Effector memory CD8-positive, alpha-beta T cell (primary cell): Measurements from ENCODE around the gene RMRP.

Experiments
- ATAC-seq: fragments of 150-1000 bp; cut with Tn5 transposase; replicated peaks from 2 replicates; pipeline ENCODE4 v1.10.0; 2021; ENCODE audit warnings: mild to moderate bottlenecking, moderate library complexity
- DNase-seq, 3 experiments: peaks; one replicate each; pipeline ENCODE4 v3.0.0; 2021
- H3K27ac Mint-ChIP-seq, 2 donors: one replicate each; pipeline ENCODE4 v1.8.0; 2022; ENCODE audit warnings: mild to moderate bottlenecking in 2 of 2, mixed read lengths in 2 of 2, moderate library complexity in 2 of 2
- H3K27me3 Mint-ChIP-seq, 2 donors: one replicate each; pipeline ENCODE4 v1.8.0; 2022; ENCODE audit warnings: mixed read lengths in 2 of 2
- H3K36me3 Mint-ChIP-seq: one replicate; pipeline ENCODE4 v1.8.0; 2022; ENCODE audit warnings: mild to moderate bottlenecking, moderate library complexity, mixed read lengths; ENCODE audit not compliant: insufficient read depth
- H3K4me1 Mint-ChIP-seq, 2 donors: one replicate each; pipeline ENCODE4 v1.8.0; 2022; ENCODE audit warnings: low read depth in 2 of 2, mixed read lengths in 2 of 2
- H3K4me3 Mint-ChIP-seq, 2 donors: one replicate each; pipeline ENCODE4 v1.8.0; 2022; ENCODE audit warnings: mild to moderate bottlenecking in 2 of 2, mixed read lengths in 2 of 2, moderate library complexity in 2 of 2
- H3K9me3 Mint-ChIP-seq, 2 donors: one replicate each; pipeline ENCODE4 v1.8.0; 2022; ENCODE audit warnings: mixed read lengths in 2 of 2

Gene RMRP

GRCh38 chr9:35682520-35683315 lies 24.9 kb upstream of the RMRP start:
- Mint-ChIP-seq H3K27me3 (no peaks in the 10 kb centered on the region), H3K9me3 (no peaks in the 10 kb centered on the region), H3K4me3 (no peak overlapping the region), H3K4me1 (peaks cover 3 to 6% of the 10 kb centered on the region in 2 donors), H3K27ac (peak overlapping the region in 1 of 2 donors; percentile 66), H3K36me3 (peaks cover 8% of the 10 kb centered on the region)
- DNase-seq (no peak), ATAC-seq (no peak)

GRCh38 chr9:35682051-35682450 lies 24.2 kb upstream of the RMRP start:
- Mint-ChIP-seq H3K27me3 (no peaks in the 10 kb centered on the region), H3K36me3 (peaks cover 8% of the 10 kb centered on the region), H3K27ac (peak overlapping the region in 1 of 2 donors; percentile 65), H3K4me3 (no peak overlapping the region), H3K9me3 (no peaks in the 10 kb centered on the region), H3K4me1 (peaks cover 3 to 6% of the 10 kb centered on the region in 2 donors)
- DNase-seq (no peak), ATAC-seq (no peak)

GRCh38 chr9:35681341-35682002 lies 23.7 kb upstream of the RMRP start:
- H3K36me3 Mint-ChIP-seq: peaks cover 8% of the 10 kb centered on the region
- peaks cover 0 to 3% of the 10 kb centered on the region in 2 donors for H3K27me3 Mint-ChIP-seq
- H3K9me3 Mint-ChIP-seq: no peaks in the 10 kb centered on the region
- DNase-seq: no peak
- H3K4me3 Mint-ChIP-seq: no peak overlapping the region
- no peak for ATAC-seq
- peaks cover 3 to 7% of the 10 kb centered on the region in 2 donors for H3K4me1 Mint-ChIP-seq
- peak overlapping the region in 1 of 2 donors; percentile 65 for H3K27ac Mint-ChIP-seq

- Mint-ChIP-seq H3K9me3 (no peaks in the 10 kb centered on the region), H3K27ac (no peak overlapping the region), H3K36me3 (peaks cover 8% of the 10 kb centered on the region), H3K4me3 (no peak overlapping the region), H3K27me3 (peaks cover 0 to 8% of the 10 kb centered on the region in 2 donors), H3K4me1 (peaks cover 4 to 11% of the 10 kb centered on the region in 2 donors)
- ATAC-seq (no peak), DNase-seq (no peak)
Observed at GRCh38 chr9:35680331-35681105, 22.7 kb upstream of the RMRP start.

GRCh38 chr9:35679766-35680330 lies 22.0 kb upstream of the RMRP start:
- no peak overlapping the region for H3K27ac Mint-ChIP-seq
- peaks cover 4 to 11% of the 10 kb centered on the region in 2 donors for H3K4me1 Mint-ChIP-seq
- H3K9me3 Mint-ChIP-seq: no peaks in the 10 kb centered on the region
- H3K4me3 Mint-ChIP-seq: no peak overlapping the region
- H3K27me3 Mint-ChIP-seq: peaks cover 0 to 11% of the 10 kb centered on the region in 2 donors
- H3K36me3 Mint-ChIP-seq: peaks cover 6% of the 10 kb centered on the region
- no peak for ATAC-seq
- no peak for DNase-seq

- peaks cover 4 to 16% of the 10 kb centered on the region in 2 donors for H3K4me1 Mint-ChIP-seq
- ATAC-seq (no peak), DNase-seq (no peak)
- H3K27ac Mint-ChIP-seq: peak overlapping the region in 1 of 2 donors; percentile 55
- H3K4me3 Mint-ChIP-seq: no peak overlapping the region
- H3K36me3 Mint-ChIP-seq: peaks cover 3% of the 10 kb centered on the region
- no peaks in the 10 kb centered on the region for H3K9me3 Mint-ChIP-seq
- peaks cover 0 to 18% of the 10 kb centered on the region in 2 donors for H3K27me3 Mint-ChIP-seq
Observed at GRCh38 chr9:35679091-35679490, 21.3 kb upstream of the RMRP start.

- Mint-ChIP-seq H3K4me1 (peaks cover 4 to 11% of the 10 kb centered on the region in 2 donors), H3K9me3 (no peaks in the 10 kb centered on the region), H3K27ac (no peak overlapping the region), H3K27me3 (peaks cover 0 to 20% of the 10 kb centered on the region in 2 donors), H3K4me3 (peak overlapping the region; percentile 69 to 82), H3K36me3 (no peaks in the 10 kb centered on the region)
- DNase-seq (no peak), ATAC-seq (peak; percentile 63)
Observed at GRCh38 chr9:35675732-35676392, 18.0 kb upstream of the RMRP start.

- Mint-ChIP-seq H3K36me3 (no peaks in the 10 kb centered on the region), H3K9me3 (no peaks in the 10 kb centered on the region), H3K27me3 (peaks cover 0 to 20% of the 10 kb centered on the region in 2 donors), H3K27ac (no peak overlapping the region), H3K4me1 (peaks cover 4 to 11% of the 10 kb centered on the region in 2 donors), H3K4me3 (peak overlapping the region; percentile 27 to 82)
- ATAC-seq (peak; percentile 7), DNase-seq (no peak)
Observed at GRCh38 chr9:35675204-35675603, 17.4 kb upstream of the RMRP start.

- peak overlapping the region in 1 of 2 donors; percentile 38 for H3K27ac Mint-ChIP-seq
- H3K27me3 Mint-ChIP-seq: peaks cover 0 to 20% of the 10 kb centered on the region in 2 donors
- H3K36me3 Mint-ChIP-seq: no peaks in the 10 kb centered on the region
- H3K4me3 Mint-ChIP-seq: peak overlapping the region; percentile 27 to 40
- no peak for DNase-seq
- no peaks in the 10 kb centered on the region for H3K9me3 Mint-ChIP-seq
- H3K4me1 Mint-ChIP-seq: peaks cover 4 to 10% of the 10 kb centered on the region in 2 donors
- ATAC-seq: no peak
Observed at GRCh38 chr9:35674025-35674361, 16.2 kb upstream of the RMRP start.

- peak within 1 kb of the TSS; percentile 27 to 40 for H3K4me3 Mint-ChIP-seq
- H3K27ac Mint-ChIP-seq: peak within 1 kb of the TSS in 1 of 2 donors; percentile 38
- ATAC-seq: no peak
- DNase-seq: no peak
- H3K36me3 Mint-ChIP-seq: no peaks in the 10 kb centered on the region
- H3K9me3 Mint-ChIP-seq: no peaks in the 10 kb centered on the region
- H3K27me3 Mint-ChIP-seq: peaks cover 0 to 20% of the 10 kb centered on the region in 2 donors
- peaks cover 4 to 10% of the 10 kb centered on the region in 2 donors for H3K4me1 Mint-ChIP-seq
Observed at GRCh38 chr9:35673132-35674024, 15.6 kb upstream of the RMRP start, which contains the start of gene CA9. Gene CA9, plus strand, starts transcription at chr9:35673928. Its CDS starts 32 bp downstream, at chr9:35673960.

- peaks cover 9 to 10% of the 10 kb centered on the region in 2 donors for H3K4me1 Mint-ChIP-seq
- H3K4me3 Mint-ChIP-seq: no peak overlapping the region
- H3K27me3 Mint-ChIP-seq: peaks cover 0 to 6% of the 10 kb centered on the region in 2 donors
- H3K9me3 Mint-ChIP-seq: no peaks in the 10 kb centered on the region
- no peak overlapping the region for H3K27ac Mint-ChIP-seq
- H3K36me3 Mint-ChIP-seq: no peaks in the 10 kb centered on the region
- DNase-seq (no peak), ATAC-seq (no peak)
Observed at GRCh38 chr9:35669331-35670145, 11.7 kb upstream of the RMRP start.
